Measurements from ENCODE around the gene CLINT1.

DNA sequence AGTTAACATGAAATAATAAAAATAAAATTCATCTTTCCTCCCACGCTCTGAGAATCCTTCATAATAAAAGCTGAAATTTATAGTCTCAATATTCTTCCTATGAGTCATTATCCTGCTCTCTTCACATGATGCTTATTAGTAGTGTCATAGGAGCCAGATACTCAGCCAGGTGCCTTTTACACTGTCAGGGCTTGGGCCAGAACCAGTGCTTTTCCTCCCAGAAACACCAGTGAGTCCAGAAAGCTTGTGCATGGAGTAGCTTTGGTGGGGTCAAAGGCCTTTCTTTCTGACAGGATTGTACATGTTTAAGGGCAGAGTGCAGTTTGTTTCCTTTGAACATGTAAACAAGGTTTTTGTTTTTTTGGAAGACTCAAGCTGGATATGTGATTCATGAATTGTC is 108.6 kb downstream of the CLINT1 start:
- no peak for TF ChIP-seq GATA2 (IDR thresholded peaks at IDR 0.05; ENCODE audit: low read depth, low read length)
- no peak for TF ChIP-seq GATA3 (IDR thresholded peaks at IDR 0.05; ENCODE audit: low read depth, low read length)
